HL-60/S4 (cell line): ENCODE results near the gene MTA1.

Source experiments
- in situ Hi-C: fragments of 300-500 bp; cut with MboI; formaldehyde crosslinking; loops from 2 replicates; pipeline ENCODE4 v1.14.3; 2022; ENCODE audit warnings: low sequenced_read_pairs

The MTA1 gene

DNA sequence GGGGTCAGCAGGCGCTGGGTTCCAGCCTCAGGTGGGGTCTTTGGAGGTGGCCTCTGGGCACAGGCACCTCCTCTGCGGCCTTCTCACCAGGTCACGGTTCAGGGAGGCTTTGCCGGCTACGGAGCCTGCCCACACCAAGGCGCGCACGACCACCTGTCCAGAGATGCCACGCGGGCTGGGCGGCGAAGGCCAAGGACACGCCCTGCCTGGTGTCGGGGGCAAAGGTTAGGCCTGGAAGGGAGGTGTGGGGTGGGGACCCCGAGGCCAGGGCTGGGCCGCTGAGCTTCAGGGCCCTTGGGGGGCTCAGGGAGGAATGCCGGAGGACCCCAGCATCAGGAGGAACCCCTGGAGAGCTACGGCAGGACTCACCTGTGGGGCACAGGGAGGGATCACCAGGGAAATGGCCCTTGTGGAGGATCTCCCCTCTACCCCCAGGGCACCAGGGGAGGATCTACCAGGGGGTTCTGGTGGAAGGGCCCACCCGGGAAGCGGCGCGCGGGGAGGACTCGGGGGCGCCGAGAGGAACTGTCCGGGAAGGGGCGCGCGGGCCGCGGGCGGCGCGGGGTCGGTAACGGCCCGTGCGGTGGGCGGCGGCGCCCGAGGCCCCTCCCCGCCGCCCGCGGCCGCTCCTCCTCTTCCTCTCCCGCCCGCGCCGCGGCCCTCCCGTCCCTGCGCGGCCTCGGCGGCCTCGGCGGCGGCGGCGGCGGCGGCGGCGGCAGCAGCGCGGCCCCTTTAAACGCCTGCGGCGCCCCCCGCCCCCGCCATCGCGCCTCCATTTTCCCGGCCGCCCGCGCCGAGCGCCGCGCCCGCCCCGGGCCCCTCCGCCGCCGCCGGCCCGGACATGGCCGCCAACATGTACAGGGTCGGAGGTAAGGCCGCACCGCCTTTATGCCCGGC lies at the start of gene MTA1:
Gene MTA1, plus strand, starts transcription at position 633 of the 897 bp plus-strand sequence. Its CDS starts 209 bp downstream, at position 842.
- in situ Hi-C loops = no loop called here

DNA sequence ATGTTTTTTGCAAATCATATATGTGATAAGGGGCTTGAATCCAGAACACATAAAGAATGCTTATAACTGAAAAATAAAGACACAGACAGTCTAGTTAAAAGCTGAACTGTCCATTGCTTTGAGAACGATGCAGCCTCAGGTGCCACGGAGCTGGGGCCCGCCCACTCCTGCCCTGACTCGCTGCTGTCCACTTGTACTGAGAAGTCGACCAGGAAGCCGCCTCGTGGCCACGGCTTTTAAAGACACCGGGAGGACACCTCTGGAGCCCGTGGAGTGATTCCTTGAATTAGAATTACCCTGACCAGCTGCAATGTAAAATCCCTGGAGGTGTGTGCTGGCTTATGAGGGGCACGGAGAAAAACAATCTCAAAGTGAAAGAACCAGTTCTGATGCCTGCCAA lies 45.2 kb upstream of the MTA1 start:
- in situ Hi-C loops = loop anchor here (10.0 kb wide), 2 partner anchors 70 to 110 kb away; partner anchors contain the start of gene CRIP1

DNA sequence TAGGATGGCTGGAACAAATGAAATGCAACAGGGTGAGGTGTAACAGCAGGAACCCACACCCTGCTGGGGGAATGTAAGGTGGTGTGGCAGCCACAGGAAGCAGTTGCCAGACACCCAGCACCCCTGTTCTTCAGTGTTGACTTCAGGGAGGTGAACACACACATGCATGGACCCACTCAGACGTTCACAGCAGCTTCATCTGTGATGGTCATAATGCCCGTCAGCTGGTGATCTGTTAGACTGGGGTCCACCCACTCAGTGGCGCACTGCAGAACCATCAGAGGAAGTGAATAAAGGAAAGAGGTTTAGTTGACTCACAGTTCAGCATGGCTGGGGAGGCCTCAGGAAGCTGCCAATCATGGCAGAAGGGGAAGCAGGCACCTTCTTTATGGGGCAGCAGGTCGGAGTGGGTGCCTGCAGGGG lies 44.0 kb upstream of the MTA1 start:
- in situ Hi-C loops = loop anchor here (10.0 kb wide), 2 partner anchors 69 to 109 kb away; partner anchors contain the start of gene CRIP1

DNA sequence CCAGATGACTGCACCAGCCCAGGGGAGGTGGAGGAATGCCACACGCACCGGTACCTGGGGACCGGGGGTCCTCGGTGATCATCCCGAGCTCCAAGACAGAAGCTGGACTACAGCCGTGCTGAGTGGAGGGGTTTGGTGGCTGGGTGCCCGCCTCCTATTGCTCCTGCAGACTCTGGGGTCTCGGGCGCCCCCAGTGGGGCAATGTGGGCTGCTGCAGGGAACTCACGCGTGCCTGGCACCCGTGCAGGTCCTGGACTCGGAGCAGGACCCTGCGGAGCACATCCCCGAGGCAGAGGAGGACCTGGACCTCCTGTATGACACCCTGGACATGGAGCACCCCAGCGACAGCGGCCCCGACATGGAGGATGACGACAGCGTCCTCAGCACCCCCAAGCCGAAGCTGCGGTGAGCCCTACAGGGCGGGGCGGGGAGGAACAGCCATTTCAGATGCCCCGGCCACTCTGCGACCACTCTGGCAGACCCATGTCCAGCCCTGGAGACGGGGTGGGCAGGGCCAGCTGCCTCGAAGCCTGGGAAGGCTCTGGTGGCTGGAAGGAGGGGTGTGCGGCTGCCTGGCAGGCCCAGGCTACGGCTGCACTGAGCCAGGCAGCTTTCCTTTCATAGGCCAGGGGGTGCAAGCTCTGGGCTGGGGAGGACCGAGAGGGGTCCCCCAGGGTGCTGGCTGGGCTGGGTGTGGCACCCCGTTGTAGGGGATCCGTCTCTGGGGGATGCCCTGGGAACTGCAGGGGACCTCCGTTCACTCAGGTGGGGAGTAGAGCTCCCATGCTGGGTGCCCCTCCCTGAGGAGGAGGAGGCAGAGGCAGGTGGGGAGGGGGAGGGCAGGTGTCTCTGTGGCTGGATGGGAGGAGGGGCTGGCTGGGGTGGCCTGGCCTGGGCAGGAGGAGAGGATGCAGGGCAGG lies 42.8 kb upstream of the MTA1 start:
- in situ Hi-C loops = loop anchor here (10.0 kb wide), 2 partner anchors 68 to 108 kb away; partner anchors contain the start of gene CRIP1

DNA sequence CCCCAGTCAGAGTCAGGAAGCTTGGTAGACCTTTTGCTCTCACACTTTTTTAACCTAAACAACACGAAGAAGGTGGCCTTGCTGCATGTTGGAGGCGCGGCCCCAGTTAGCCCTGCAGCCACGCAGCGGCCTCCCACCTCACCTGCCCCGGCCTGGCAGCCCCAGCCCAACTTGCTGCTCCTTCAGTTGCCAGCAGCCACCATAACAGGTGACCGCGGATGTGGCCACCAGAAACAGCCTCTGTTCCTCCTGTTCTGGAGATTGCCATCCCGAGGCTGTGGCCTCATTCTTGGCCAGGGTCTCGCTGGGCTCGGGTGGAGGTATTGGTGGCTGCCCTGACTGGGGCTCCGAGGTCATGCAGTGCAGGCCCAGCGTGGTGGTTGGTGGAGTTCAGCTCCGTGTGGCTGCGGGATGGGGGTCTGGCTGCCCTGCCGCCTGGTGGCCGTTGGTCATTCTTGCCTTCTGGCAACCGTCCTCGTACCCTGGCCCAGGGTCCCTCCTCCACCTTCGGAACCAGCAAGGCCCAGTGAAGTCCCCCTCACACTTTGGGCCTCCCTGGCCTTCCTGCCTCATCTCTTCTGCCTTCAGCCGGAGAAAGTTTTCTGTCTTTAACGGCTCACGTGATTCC lies 42.0 kb upstream of the MTA1 start:
- in situ Hi-C loops = loop anchor here (10.0 kb wide), 2 partner anchors 67 to 107 kb away; partner anchors contain the start of gene CRIP1

DNA sequence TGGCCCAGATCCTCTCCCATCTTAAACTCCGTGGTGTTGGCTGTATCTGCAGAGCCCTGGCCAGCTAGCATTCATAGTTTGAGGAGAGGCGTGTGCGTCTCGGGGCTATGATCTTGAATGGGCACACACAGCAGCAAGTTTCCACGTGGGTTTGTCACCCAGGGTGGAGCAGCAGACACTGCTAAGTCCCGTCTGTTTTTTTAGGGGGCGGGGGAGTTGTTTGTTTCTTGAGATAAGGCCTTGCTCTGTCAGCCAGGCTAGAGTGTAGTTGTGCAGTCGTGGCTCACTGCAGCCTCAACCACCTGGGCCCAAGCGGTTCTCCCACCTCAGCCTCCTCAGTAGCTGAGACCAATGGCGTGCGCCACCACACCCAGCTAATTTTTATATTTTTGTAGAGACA lies 41.4 kb upstream of the MTA1 start:
- in situ Hi-C loops = loop anchor here (10.0 kb wide), 2 partner anchors 67 to 107 kb away; partner anchors contain the start of gene CRIP1

DNA sequence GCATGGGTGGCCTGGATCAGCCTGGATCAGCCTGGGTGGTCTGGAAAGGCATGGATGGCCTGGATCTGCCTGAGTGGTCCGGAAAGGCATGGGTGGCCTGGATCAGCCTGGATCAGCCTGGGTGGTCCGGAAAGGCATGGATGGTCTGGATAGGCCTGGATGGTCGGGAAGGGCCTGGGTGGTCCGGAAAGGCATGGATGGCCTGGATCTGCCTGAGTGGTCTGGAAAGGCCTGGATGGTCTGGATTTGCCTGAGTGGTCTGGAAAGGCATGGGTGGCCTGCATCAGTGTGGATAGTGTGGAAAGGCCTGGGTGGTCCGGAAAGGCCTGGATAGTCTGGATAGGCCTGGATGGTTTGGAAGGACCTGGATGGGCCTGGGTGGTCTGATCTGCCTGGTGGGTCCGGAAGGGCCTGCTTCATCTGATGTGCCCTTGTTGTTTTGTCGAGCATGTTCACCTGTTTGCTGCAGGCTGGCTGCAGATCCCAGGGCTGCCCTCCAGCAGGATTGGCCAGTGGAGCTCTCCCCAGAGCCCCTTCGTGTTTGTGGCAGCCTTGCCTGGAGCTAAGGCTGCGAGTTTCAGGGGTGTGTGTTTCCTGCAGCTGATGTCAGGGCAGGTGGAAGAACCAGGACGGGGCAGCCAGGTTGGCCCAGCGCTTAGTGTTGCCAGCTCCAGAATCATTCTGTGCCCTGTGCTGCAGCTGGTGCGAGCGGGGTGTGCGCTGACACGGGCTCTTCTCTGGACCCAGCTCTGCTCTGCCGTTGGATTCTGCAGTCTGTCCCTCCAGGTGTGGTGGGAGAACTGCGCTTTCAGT lies 40.5 kb upstream of the MTA1 start:
- in situ Hi-C loops = loop anchor here (10.0 kb wide), 2 partner anchors 66 to 106 kb away; partner anchors contain the start of gene CRIP1

DNA sequence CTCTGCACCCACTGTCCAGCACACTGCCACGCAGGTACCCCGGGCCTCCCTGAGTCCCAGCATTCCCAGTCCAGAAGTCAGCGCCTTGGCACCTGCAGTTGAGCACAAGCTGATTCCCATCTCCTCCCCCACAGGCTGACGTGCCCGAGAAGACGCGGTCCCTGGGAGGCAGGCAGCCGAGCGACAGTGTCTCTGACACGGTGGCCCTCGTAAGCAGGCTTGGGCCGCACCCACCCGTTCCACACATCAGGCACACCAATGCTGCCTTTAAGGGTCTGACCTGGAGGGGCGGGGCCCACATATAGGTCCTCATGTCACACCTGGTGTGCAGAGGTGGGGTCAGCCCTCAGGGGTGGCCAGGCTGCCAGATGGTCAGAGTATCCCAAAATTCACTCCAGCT lies 39.7 kb upstream of the MTA1 start:
- in situ Hi-C loops = loop anchor here (10.0 kb wide), 2 partner anchors 65 to 105 kb away; partner anchors contain the start of gene CRIP1

DNA sequence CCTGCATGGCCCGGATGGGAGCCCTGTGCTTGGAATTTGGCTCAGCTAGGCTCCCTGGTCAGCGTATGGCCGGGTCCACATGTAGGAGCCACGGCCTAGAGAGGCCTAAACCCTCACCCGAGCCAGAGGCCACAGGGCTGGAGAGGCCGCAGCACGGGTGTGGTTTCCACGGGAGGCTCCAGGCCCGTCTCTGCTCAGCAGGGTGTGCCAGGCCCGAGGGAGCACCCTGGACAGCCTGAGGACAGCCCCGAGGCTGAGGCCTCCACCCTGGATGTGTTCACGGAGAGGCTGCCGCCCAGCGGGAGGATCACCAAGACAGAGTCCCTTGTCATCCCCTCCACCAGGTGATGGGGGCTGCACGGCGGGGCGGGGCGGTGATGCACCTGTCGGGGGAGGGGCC lies 38.9 kb upstream of the MTA1 start:
- in situ Hi-C loops = no loop called here

DNA sequence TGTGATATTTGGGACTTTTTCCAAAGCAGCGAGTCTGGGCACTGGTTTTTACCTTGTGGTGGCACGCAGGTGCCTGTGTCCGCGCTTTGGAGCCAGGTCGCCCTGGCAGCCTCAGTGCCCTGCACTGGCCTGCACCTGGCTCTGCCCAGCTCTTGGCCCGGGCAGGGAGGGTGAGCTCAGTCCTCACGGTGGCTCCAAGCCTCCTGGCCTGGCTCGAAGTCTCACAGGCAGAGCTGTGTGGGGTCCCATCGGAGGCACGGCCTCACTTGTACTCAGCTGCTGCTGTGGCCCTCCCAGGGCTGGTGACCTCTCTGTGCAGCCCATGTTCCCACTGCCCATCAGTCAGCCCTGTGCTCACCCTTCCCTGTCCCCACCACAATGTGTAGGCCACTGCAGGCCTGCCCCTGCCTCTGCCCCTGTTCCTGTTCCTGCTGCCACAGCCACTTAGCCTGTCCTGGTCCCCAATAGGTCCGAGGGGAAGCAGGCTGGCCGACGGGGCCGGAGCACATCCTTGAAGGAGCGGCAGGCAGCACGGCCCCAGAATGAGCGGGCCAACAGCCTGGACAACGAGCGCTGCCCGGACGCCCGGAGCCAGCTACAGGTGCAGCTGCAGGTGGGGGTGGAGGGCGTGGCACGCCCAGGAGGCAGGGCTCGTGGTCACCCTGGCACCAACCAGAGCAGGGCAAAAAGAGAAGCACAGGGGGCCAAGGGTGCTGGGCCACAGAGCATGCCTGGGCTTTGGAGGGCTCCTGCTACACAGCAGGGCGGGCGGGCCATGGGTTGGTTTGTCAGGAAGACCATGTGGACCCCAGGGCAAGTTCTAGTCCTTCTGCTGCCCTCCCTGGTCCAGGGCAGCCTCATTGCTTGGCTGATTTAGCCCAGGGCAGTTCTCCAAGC lies 37.9 kb upstream of the MTA1 start:
- in situ Hi-C loops = no loop called here

DNA sequence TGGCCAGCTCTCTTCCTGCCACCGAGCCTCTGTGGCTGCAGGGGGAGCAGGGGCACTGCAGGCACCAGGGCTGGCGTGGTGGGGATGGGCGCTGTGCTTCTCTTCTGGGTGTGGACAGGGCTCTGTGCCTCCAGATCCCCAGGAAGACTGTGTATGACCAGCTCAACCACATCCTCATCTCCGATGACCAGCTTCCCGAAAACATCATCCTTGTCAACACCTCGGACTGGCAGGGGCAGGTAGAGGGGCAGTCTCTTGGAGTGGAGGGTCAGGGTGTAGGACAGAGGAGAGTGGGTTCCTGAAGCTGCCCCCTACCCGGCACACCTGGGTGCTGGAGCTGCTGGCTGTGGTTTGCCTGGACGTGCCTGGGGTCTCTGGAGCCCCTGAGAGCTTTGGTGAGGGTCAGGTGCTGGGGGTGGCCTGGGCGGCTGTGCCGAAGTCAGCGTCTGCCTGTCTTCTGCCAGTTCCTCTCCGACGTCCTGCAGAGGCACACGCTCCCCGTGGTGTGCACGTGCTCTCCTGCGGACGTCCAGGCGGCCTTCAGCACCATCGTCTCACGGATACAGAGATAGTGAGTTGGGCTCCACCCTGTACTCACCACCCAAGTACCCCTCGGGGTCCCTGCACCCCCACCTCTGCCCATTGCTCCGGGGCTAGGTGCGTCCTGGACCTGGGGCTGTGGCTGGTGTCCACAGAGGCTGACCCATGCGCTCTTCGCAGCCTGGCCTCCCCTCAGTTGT lies 37.1 kb upstream of the MTA1 start:
- in situ Hi-C loops = no loop called here

DNA sequence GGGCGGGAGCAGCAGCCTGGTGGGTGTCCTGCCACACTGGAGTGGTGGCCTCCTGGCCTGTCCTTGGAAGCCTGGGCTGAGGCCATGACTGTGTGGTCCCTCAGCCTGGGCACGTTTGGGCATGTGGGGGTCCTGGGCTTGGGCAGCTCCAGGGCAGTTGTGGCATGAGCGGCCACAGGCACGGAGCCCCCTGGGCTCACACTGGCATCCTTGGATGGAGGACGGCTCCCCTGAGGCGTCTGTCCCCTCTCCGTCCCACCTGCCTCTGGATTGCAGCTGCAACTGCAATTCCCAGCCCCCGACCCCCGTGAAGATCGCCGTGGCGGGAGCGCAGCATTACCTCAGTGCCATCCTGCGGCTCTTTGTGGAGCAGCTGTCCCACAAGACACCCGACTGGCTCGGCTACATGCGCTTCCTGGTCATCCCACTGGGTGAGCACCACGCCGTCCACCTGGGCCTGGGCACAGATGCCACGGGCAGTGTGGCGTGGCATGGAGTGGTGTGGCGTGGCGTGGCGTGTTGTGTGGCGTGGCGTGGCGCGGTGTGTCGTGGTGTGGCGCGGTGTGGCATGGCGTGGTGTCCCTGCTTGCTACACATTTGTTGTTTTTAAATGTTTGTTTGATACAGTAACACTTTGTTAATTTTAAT lies 36.4 kb upstream of the MTA1 start:
- in situ Hi-C loops = no loop called here

DNA sequence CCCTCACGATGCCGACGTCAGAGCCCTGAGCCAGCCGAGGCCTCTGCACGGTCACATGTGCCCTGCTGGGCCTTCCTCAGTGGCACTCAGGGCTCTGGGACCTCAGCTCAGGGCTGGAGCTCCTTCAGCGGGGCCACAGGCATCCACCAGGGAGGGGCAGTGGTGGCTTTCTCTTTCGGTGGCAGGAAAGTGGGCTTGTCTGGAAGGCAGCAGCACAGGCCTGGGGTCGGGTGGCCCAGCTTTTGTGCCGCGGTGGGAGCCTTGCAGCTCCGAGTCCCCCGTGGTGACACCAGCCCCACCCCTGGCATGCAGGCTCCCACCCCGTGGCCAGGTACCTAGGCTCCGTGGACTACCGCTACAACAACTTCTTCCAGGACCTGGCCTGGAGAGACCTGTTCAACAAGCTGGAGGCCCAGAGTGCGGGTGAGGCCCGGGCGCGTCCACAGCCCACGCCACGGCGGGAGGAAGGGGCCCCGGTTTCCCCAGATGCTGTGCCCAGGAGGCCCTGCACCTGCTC lies 35.5 kb upstream of the MTA1 start:
- in situ Hi-C loops = no loop called here

DNA sequence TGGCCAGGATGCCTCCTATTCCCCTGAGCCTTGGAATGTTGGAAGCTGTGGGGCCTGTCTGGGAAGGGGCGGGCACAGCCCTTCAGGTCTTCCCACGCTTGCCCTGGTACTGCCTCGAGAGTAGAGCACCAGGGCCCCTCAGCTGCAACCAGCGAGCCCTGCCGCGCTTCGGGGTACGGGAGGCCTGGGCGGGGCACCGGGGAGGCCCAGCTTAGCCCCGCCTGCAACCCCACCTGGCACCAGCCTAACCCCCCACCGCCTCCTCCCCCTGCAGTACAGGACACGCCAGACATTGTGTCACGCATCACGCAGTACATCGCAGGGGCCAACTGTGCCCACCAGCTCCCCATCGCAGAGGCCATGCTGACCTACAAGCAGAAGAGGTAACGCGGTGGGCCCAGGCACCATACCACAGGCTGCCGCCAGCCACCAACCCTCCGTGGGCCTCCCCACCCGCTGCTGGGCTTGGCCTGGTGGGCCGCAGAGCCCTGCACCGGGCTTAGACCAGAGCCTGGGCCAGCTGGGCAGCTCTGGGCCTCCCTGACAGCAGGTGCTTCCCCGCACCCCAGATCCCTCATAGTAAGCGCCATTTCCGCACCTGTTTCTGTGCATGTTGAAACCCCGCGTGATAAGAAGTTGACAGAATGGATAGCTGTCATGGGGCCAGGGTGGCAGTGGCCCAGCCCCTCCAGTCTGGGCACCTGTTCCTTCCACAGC lies 34.9 kb upstream of the MTA1 start:
- in situ Hi-C loops = no loop called here

DNA sequence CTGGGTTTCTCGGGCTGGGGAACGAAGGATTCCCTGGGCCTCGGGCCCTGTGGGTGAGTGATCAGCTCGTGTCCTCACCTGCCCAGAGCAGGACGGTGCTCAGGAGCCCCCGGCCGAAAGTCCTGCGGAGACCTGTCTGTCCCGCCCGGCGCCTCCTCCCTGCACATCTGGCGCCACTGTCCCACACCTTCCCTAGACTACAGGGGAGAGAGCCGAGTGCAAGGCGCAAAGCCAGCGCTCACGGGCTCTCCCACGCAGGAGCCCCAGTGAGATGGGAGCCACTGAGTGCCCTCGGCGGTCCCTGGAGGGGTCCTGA lies 34.3 kb upstream of the MTA1 start:
- in situ Hi-C loops = no loop called here

DNA sequence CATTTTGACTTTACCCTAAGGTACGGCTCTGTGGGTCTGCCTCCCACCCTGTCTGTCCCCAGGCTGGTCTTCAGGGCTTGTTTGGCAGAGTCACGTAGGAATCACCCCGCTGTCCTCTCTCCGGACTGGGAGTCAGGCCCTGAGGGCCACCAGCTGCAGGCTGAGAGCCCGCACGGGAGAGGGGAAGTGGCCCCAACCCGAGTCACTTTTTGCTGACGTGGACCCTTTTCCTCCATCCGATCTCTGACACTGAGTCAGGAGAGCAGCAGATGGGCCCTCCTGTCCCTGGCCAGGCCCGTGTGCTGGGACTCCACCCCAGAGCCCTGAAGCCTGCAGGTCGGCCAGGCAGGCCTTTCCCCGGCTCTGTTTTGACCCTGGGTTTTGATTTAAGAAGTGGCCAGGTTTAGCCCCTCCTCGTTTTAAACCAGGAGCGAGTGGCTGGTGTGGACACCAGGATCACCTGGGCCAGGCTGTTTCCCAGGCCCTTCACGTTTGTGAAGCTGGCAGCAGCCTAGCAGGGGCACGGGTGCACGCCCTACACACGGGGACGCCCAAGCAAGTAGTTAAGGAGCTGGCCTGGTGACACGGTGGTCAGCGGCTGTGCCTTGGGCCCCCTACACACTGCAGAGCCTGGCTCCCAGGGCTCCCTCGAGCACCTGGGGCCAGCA lies 33.8 kb upstream of the MTA1 start:
- in situ Hi-C loops = no loop called here
